Testis (tissue), 2 donors: ENCODE data around the gene SRSF6.

Experiments
- POLR2A ChIP-seq: fragments of 450-650 bp; IDR thresholded peaks from one replicate; pipeline ENCODE4 v1.6.1; 2017; ENCODE audit warnings: antibody characterized with exemption, mild to moderate bottlenecking, moderate library complexity
- TF ChIP-seq, protein P1 (sequence below), 3 experiments: fragments of 450-650 bp in 2 of 3; fragments of 200-600 bp in 1 of 3; sonication (generic) in 1 of 3; IDR thresholded peaks; one replicate each; pipeline ENCODE4 v1.5.1; 2016 to 2019; ENCODE audit warnings: antibody characterized with exemption in 3 of 3, mild to moderate bottlenecking in 2 of 3, moderate library complexity in 1 of 3

DNA sequence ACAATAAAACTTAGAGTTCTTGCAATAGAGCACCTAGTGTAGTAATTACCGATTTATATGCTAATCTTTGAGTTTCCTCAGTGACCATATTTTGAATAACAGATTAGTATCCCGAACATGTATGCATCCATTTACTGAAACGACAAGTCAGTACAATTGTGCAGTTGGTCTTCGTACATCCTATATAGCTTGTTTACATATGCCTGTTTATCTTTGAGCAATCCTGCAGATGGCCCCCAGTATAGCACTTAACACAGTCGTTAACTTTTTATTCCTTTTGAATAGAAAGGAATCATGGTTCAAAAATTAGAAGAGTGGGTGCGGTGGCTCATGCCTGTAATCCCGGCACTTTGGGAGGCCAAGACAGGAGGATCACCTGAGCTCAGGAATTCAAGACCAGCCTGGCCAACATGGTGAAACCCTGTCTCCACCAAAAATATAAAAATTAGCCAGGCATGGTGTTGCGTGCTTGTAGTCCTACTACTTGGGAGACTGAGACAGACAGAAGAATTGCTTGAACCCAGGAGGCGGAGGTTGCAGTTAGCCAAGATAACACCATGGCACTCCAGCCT is 6.6 kb downstream of the SRSF6 start:
- TF ChIP-seq, protein P1, sequence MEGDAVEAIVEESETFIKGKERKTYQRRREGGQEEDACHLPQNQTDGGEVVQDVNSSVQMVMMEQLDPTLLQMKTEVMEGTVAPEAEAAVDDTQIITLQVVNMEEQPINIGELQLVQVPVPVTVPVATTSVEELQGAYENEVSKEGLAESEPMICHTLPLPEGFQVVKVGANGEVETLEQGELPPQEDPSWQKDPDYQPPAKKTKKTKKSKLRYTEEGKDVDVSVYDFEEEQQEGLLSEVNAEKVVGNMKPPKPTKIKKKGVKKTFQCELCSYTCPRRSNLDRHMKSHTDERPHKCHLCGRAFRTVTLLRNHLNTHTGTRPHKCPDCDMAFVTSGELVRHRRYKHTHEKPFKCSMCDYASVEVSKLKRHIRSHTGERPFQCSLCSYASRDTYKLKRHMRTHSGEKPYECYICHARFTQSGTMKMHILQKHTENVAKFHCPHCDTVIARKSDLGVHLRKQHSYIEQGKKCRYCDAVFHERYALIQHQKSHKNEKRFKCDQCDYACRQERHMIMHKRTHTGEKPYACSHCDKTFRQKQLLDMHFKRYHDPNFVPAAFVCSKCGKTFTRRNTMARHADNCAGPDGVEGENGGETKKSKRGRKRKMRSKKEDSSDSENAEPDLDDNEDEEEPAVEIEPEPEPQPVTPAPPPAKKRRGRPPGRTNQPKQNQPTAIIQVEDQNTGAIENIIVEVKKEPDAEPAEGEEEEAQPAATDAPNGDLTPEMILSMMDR (IDR thresholded peaks at IDR 0.05) = no peak
- TF ChIP-seq POLR2A = no peak
